AG09319 (cell line): Measurements from ENCODE around the gene NTNG2.

Experiments used
- DNase-seq: peaks from one replicate; pipeline ENCODE4 v3.0.0-alpha.2; 2010; ENCODE audit warnings: low read depth; ENCODE audit errors: extremely low read depth
- TF ChIP-seq, protein P1 (sequence below): IDR thresholded peaks from 2 replicates; pipeline ENCODE4 v1.5.1; 2011; ENCODE audit warnings: low read depth, mild to moderate bottlenecking, inconsistent platforms, low read length, moderate library complexity

NTNG2 gene

DNA sequence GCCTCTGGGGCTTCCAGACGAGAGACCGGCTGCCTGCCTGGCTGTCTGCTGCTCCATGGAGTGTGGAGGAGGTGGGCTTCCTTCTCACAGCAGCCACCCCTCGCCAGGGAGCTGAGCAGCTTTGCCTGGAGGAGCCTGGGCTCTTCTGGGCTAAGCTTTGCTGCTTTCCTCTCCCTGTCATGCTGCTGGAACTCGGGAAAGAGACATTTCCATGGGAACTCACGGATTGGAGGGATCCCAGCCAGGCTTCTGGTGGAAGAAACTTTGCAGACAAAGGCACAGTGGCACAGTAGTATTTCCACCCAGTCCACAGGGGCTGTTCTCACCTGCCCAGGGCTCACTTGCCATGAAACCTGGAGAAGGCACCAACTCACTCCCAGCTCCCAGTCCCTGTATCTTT, 5.6 kb upstream of the NTNG2 start:
- TF ChIP-seq, protein P1, sequence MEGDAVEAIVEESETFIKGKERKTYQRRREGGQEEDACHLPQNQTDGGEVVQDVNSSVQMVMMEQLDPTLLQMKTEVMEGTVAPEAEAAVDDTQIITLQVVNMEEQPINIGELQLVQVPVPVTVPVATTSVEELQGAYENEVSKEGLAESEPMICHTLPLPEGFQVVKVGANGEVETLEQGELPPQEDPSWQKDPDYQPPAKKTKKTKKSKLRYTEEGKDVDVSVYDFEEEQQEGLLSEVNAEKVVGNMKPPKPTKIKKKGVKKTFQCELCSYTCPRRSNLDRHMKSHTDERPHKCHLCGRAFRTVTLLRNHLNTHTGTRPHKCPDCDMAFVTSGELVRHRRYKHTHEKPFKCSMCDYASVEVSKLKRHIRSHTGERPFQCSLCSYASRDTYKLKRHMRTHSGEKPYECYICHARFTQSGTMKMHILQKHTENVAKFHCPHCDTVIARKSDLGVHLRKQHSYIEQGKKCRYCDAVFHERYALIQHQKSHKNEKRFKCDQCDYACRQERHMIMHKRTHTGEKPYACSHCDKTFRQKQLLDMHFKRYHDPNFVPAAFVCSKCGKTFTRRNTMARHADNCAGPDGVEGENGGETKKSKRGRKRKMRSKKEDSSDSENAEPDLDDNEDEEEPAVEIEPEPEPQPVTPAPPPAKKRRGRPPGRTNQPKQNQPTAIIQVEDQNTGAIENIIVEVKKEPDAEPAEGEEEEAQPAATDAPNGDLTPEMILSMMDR = no peak
- no peak for DNase-seq

DNA sequence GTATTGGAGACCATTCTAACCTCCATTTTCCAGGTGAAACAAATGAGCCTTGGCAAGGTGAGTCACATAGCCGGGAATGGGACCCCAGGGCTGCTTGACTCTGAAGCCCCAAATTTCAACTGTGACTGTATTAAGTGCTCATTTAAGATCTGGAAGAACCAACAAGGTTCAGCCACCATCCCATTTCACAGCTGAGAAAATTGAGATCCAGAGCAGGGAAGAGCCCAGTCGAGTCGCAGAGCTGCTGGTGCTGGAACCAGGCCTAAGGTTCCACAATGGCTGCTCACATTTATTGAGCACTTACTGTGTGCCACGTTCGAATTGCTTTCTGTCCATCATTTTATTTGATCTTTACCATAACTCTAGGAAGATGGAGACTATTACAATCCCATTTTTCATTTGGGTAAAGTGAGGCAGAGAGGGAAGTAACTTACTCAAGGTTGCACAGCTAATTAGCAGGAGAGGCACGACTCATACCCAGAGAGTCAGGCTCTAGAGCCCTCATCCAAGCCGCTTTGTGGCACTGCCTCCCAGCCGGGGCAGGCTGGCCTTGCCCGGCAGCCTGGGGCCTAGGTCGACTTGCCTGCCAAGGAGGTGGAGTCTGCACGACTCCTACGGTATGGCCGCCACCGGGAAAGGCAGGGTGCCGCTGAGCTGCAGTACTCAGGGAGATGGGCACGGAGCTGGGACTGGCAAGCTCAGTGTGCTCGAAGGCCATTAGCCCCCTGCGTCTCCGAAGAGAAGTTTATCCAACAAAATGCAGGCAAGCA, 4.3 kb upstream of the NTNG2 start:
- TF ChIP-seq, protein P1 = no peak
- DNase-seq = no peak

DNA sequence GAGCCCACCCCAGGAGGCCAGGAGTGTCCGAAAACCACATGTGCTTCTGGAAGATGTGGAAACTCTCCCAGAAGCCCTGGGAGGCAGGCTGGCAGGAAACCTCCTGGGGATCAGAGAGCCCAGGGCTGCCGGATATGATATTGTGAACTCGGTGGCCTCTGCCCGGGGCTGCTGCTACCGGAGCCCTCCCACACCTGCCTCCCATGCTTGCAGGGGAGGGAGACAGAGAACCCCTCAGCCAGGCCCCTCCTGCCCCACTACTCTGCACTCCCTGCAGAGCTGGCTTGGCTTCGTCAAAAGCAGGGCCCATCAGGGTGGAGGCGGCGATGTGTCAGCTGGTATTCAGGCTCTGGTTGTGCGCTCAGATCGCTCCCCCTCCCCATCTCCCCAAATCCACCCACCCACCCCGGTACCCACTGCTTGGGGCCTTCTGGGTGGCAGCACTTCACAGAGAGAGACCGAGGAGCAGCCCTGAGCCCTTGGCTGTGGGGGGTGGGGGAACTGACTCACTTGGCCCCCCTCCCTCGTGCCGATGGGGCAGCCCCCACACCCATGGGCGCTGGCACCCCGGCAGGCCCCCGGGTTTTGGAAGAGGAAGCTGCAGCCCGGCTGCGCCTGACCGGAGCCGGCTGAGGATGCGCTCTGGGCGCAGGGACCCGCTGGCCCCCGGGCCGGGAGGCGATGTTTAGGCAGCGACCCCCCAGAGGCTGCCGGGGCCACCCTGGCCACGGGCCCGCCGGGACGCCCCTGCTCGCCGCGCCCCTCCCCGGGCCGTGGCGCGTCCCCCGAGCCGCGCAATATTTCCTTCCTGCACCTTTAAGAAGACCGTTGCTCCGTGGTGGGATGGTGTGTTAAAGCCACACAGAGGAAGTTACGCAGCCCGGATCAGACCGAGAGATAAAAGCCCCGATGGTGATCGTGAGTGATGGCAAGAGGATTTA, 786 bp upstream of the NTNG2 start:
- DNase-seq = no peak
- TF ChIP-seq, protein P1 = no peak

DNA sequence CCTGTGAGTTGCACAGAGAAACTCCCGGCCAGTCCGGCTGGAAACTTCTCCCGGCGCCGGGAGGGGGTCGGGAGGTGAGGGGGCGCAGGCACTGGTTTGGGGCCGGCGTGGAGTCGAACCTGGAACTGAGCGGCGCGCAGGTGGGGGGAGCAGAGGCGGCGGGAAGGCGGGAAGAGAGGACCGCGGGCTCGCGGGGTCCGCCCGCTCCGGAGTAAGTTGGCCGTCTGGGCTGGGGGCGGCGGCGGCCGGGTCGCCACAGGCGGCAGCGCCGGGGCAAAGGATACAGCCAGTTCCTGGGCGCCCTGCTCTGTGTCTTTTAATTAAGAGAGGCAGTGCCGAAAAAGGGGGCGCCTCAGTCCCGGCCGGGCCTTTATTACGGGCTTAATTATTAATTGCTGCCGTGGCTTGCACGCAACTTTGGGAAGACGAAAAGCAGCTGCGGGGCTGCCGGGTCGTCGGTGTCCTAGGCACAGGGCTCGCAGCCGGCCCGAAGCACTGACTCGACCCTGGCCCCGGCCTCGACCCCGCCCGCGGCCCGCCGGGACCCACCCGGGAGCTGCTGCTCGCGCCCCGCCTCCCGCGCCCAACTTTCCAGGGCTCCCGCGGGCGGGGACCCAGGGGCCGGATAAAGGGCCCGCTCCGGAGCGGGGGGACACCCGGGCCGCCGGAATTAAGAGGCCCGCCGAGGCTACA, 1.1 kb downstream of the NTNG2 start:
- TF ChIP-seq, protein P1 = no peak
- no peak for DNase-seq

- DNase-seq = no peak
- TF ChIP-seq, protein P1 = no peak
These were observed 1.6 kb downstream of the NTNG2 start for GRCh38 chr9:132163457-132163875.

- TF ChIP-seq, protein P1 = no peak
- no peak for DNase-seq
These were observed 2.2 kb downstream of the NTNG2 start for GRCh38 chr9:132163876-132164603.
